HCT116 (cell line): Measurements from ENCODE around the gene APOBEC3F. TPM values are rescaled to one million over a fixed set of nuclear protein-coding genes. Genes with fewer than 3 reads are reported as not detected.

Experiments used
- ATAC-seq: fragments of 200-7000 bp; cut with Tn5 transposase; 2 replicates; pipeline ENCODE4 v1.9.1; 2020; ENCODE audit warnings: mild to moderate bottlenecking, moderate library complexity
- BruUV-seq: library from RNA; stranded (reverse); fragments of 400-500 nt; replicated peaks from 2 replicates; lab custom pipeline; 2021; lab: Mats Ljungman, UMichigan
- CTCF ChIA-PET: fragments of 300-600 bp; sonication (Branson Sonifier 250); formaldehyde crosslinking; loops from one replicate; lab custom pipeline; 2021; ENCODE audit warnings: antibody characterized with exemption; lab: Charles Lee
- POLR2A ChIA-PET: fragments of 300-600, 350-600 bp; sonication (Branson Sonifier 250); formaldehyde crosslinking; loops from one replicate; lab custom pipeline; 2021; ENCODE audit warnings: antibody characterized with exemption; lab: Charles Lee
- RAD21 ChIA-PET, 2 experiments: fragments of 300-600 bp; sonication (Branson Sonifier 250); formaldehyde crosslinking; loops; one replicate each; lab custom pipeline; 2023; ENCODE audit warnings: low total read pairs in 2 of 2; ENCODE audit not compliant: uncharacterized antibody in 2 of 2, unreplicated experiment in 2 of 2, low non-redundant PET in 1 of 2; lab: Charles Lee
- DNase-seq: peaks from one replicate; pipeline ENCODE4 v3.0.0-alpha.2; 2010; ENCODE audit warnings: low read depth, low spot score
- H2AFZ ChIP-seq: fragments of 200-600 bp; shearing (Covaris generic), sonication (generic); 2 replicates; pipeline ENCODE4 v1.6.1; 2017; ENCODE audit warnings: low read depth, mixed run types, mixed read lengths, antibody characterized with exemption, low read length; ENCODE audit not compliant: poor library complexity, severe bottlenecking
- H3K27ac ChIP-seq: 2 replicates; pipeline ENCODE4 v1.5.1; 2012; ENCODE audit warnings: low read depth, low read length
- H3K27me3 ChIP-seq: fragments of 200-600 bp; sonication (generic); 2 replicates; pipeline ENCODE4 v1.6.1; 2016; ENCODE audit warnings: mixed run types, low read length, mixed read lengths; ENCODE audit not compliant: insufficient read depth
- H3K36me3 ChIP-seq, 2 experiments: fragments of 200-500 bp in 1 of 2; fragments of 200-600 bp in 1 of 2; sonication (Bioruptor generic) in 1 of 2; sonication (generic) in 1 of 2; 2 replicates each; pipeline versions ENCODE4 v1.5.1 to v1.6.1; 2014 to 2016; ENCODE audit warnings: low read length in 2 of 2, inconsistent platforms in 1 of 2, mixed read lengths in 1 of 2, mixed run types in 1 of 2; ENCODE audit not compliant: insufficient read depth in 2 of 2, control insufficient read depth in 1 of 2
- H3K4me1 ChIP-seq, 2 experiments: fragments of 200-600 bp in 1 of 2; sonication (generic) in 1 of 2; 2 replicates each; pipeline versions ENCODE4 v1.5.1 to v1.6.1; 2012 to 2017; ENCODE audit warnings: low read length in 2 of 2, inconsistent platforms in 1 of 2, mild to moderate bottlenecking in 1 of 2, mixed read lengths in 1 of 2, mixed run types in 1 of 2, moderate library complexity in 1 of 2; ENCODE audit not compliant: insufficient read depth in 2 of 2, control insufficient read depth in 1 of 2
- H3K4me2 ChIP-seq: fragments of 200-600 bp; sonication (generic); 2 replicates; pipeline ENCODE4 v1.6.1; 2017; ENCODE audit warnings: mixed run types, low read length, mixed read lengths
- H3K4me3 ChIP-seq, 2 experiments: fragments of 200-600 bp in 1 of 2; sonication (generic) in 1 of 2; replicated peaks in 1 of 2; 2 replicates each; pipeline ENCODE4 v1.5.1; 2011 to 2016; ENCODE audit warnings: low read length in 2 of 2, control low read depth in 1 of 2, low read depth in 1 of 2, mild to moderate bottlenecking in 1 of 2, mixed read lengths in 1 of 2, mixed run types in 1 of 2
- H3K79me2 ChIP-seq: fragments of 200-600 bp; sonication (generic); 2 replicates; pipeline ENCODE4 v1.6.1; 2017; ENCODE audit warnings: mild to moderate bottlenecking, mixed run types, low read length, moderate library complexity, mixed read lengths; ENCODE audit not compliant: insufficient read depth
- H3K9ac ChIP-seq: fragments of 200-600 bp; sonication (generic); 2 replicates; pipeline ENCODE4 v1.6.1; 2016; ENCODE audit warnings: low read length, mixed read lengths
- H3K9me2 ChIP-seq: fragments of 200-600 bp; sonication (generic), shearing (Covaris generic); 2 replicates; pipeline ENCODE4 v1.6.1; 2017; ENCODE audit warnings: mixed run types, mild to moderate bottlenecking, moderate library complexity; ENCODE audit not compliant: insufficient read depth
- H3K9me3 ChIP-seq, 2 experiments: fragments of 200-500 bp in 1 of 2; fragments of 200-600 bp in 1 of 2; sonication (Bioruptor generic) in 1 of 2; sonication (generic) in 1 of 2; 2 replicates each; pipeline ENCODE4 v1.6.1; 2014 to 2017; ENCODE audit warnings: low read length in 2 of 2, mixed read lengths in 2 of 2, inconsistent platforms in 1 of 2, low read depth in 1 of 2, mild to moderate bottlenecking in 1 of 2, mixed run types in 1 of 2, moderate library complexity in 1 of 2; ENCODE audit not compliant: control insufficient read depth in 1 of 2, insufficient read depth in 1 of 2
- H4K20me1 ChIP-seq: fragments of 200-600 bp; sonication (generic), shearing (Covaris generic); 2 replicates; pipeline ENCODE4 v1.6.1; 2017; ENCODE audit warnings: mixed run types, mild to moderate bottlenecking, moderate library complexity; ENCODE audit not compliant: insufficient read depth
- CTCF ChIP-seq, 3 experiments: fragments of 200-600 bp in 1 of 3; sonication (generic) in 1 of 3; IDR thresholded peaks in 2 of 3; conservative IDR thresholded peaks in 1 of 3; 2 replicates each; pipeline ENCODE4 v1.5.1; 2012 to 2017; ENCODE audit warnings: low read depth in 2 of 3, low read length in 2 of 3, antibody characterized with exemption in 1 of 3, borderline replicate concordance in 1 of 3, control low read depth in 1 of 3, mild to moderate bottlenecking in 1 of 3, mixed read lengths in 1 of 3, mixed run types in 1 of 3, moderate library complexity in 1 of 3; ENCODE audit not compliant: insufficient read depth in 1 of 3
- EGR1 ChIP-seq: IDR thresholded peaks from 2 replicates; pipeline ENCODE4 v1.6.1; 2012; ENCODE audit warnings: low read depth
- ELF1 ChIP-seq: IDR thresholded peaks from 2 replicates; pipeline ENCODE4 v1.6.1; 2012; ENCODE audit warnings: low read depth, borderline replicate concordance
- EZH2phosphoT487 ChIP-seq: fragments of 200-600 bp; IDR thresholded peaks from 2 replicates; pipeline ENCODE4 v1.6.1; 2018; ENCODE audit warnings: antibody characterized with exemption, borderline replicate concordance
- JUND ChIP-seq: IDR thresholded peaks from 2 replicates; pipeline ENCODE4 v1.6.1; 2012
- MAX ChIP-seq: IDR thresholded peaks from 2 replicates; pipeline ENCODE4 v1.6.1; 2012
- RAD21 ChIP-seq: IDR thresholded peaks from 2 replicates; pipeline ENCODE4 v1.6.1; 2012; ENCODE audit warnings: low read depth, mild to moderate bottlenecking
- SIN3A ChIP-seq: IDR thresholded peaks from 2 replicates; pipeline ENCODE4 v1.6.1; 2012; ENCODE audit warnings: low read depth
- SP1 ChIP-seq: IDR thresholded peaks from 2 replicates; pipeline ENCODE4 v1.6.1; 2012; ENCODE audit warnings: low read depth
- SRF ChIP-seq: IDR thresholded peaks from 2 replicates; pipeline ENCODE4 v1.6.1; 2012; ENCODE audit warnings: low read depth
- TCF7L2 ChIP-seq: IDR thresholded peaks from 2 replicates; pipeline ENCODE4 v1.7.0; 2011; ENCODE audit warnings: borderline replicate concordance, inconsistent platforms; ENCODE audit not compliant: insufficient read depth, insufficient read length; ENCODE audit errors: extremely low read depth
- YY1 ChIP-seq: IDR thresholded peaks from 2 replicates; pipeline ENCODE4 v1.6.1; 2011; ENCODE audit warnings: low read length, low read depth, moderate library complexity, mild to moderate bottlenecking; ENCODE audit not compliant: insufficient replicate concordance; ENCODE audit errors: extremely low read depth
- ZFX ChIP-seq: fragments of 450-650 bp; IDR thresholded peaks from 2 replicates; pipeline ENCODE4 v1.6.1; 2017
- ZNF274 ChIP-seq: fragments of 200-500 bp; sonication (Bioruptor generic); IDR thresholded peaks from 2 replicates; pipeline ENCODE4 v1.6.1; 2014; ENCODE audit warnings: mild to moderate bottlenecking, low read depth, low read length, inconsistent platforms
- intact Hi-C: fragments of 100-400 bp; cut with micrococcal nuclease; formaldehyde crosslinking; loops from 2 replicates; pipeline ENCODE4 v1.10.0; 2022
- total RNA-seq: library from RNA; stranded (reverse); gene quantifications from one replicate; pipeline ENCODE4 v1.2.1, GENCODE V29; 2021; ENCODE audit not compliant: unreplicated experiment

The APOBEC3F gene
- total RNA-seq, 1 experiment from 2014 or later = 11.1 TPM

- Histone ChIP-seq H3K79me2 (no peaks in the 10 kb centered on the region), H3K36me3 (no peaks in the 10 kb centered on the region), H3K27me3 (no peaks in the 10 kb centered on the region), H3K4me1 (peaks cover 0 to 6% of the 10 kb centered on the region in 2 experiments; a peak in 1 of 4 replicates), H4K20me1 (no peaks in the 10 kb centered on the region), H3K4me3 (no peak overlapping the region), H2AFZ (no peak overlapping the region), H3K4me2 (no peak overlapping the region), H3K27ac (no peak overlapping the region), H3K9ac (no peak overlapping the region), H3K9me2 (no peaks in the 10 kb centered on the region), H3K9me3 (no peaks in the 10 kb centered on the region)
- POLR2A ChIA-PET = no interaction called here
- intact Hi-C loops = no loop called here
- no peak for DNase-seq
- ATAC-seq = no peak
- CTCF ChIA-PET = no interaction called here
- TF ChIP-seq YY1 (no peak), ZNF274 (no peak), SP1 (no peak), JUND (no peak), TCF7L2 (no peak), ZFX (no peak), ELF1 (no peak), EZH2phosphoT487 (no peak), RAD21 (no peak), MAX (no peak)
- RAD21 ChIA-PET = no interaction called here
- BruUV-seq = no TSS peak
Measured at GRCh38 chr22:39084666-39085065, 44.0 kb downstream of the APOBEC3F start.

- H3K4me3 ChIP-seq = no peak overlapping the region
- CTCF ChIA-PET = no interaction called here
- intact Hi-C loops = no loop called here
- no peaks in the 10 kb centered on the region for H3K27me3 ChIP-seq
- ATAC-seq = no peak
- no peaks in the 10 kb centered on the region for H3K9me3 ChIP-seq
- H3K79me2 ChIP-seq = no peaks in the 10 kb centered on the region
- POLR2A ChIA-PET = no interaction called here
- H3K4me2 ChIP-seq = no peak overlapping the region
- TF ChIP-seq SRF (no peak), SIN3A (no peak), EGR1 (no peak), CTCF (IDR thresholded peaks at IDR 0.05 in 2 of 3, conservative IDR thresholded peaks at IDR 0.05 in 1 of 3; ENCODE audit: borderline replicate concordance in 1 of 3, insufficient read depth in 1 of 3, low read depth in 2 of 3, low read length in 2 of 3) (no peak), SP1 (no peak), JUND (no peak)
- no peak overlapping the region for H3K9ac ChIP-seq
- no peak overlapping the region for H3K27ac ChIP-seq
- no TSS peak for BruUV-seq
- DNase-seq = no peak
- H3K4me1 ChIP-seq = peaks cover 0 to 6% of the 10 kb centered on the region in 2 experiments; a peak in 1 of 4 replicates
- H3K9me2 ChIP-seq = no peaks in the 10 kb centered on the region
- no peaks in the 10 kb centered on the region for H4K20me1 ChIP-seq
- H3K36me3 ChIP-seq = no peaks in the 10 kb centered on the region
- H2AFZ ChIP-seq = no peak overlapping the region
- RAD21 ChIA-PET = no interaction called here
Measured at GRCh38 chr22:39087098-39087497, 46.4 kb downstream of the APOBEC3F start.
